H1 (cell line): ENCODE results near the gene DLG1. TPM values are rescaled to one million over a fixed set of nuclear protein-coding genes. Genes with fewer than 3 reads are reported as not detected.

Experiments
- ATF2 ChIP-seq: IDR thresholded peaks from 2 replicates; pipeline ENCODE4 v1.6.1; 2012; ENCODE audit warnings: low read length, inconsistent platforms
- CEBPB ChIP-seq: IDR thresholded peaks from 2 replicates; pipeline ENCODE4 v1.6.1; 2012; ENCODE audit warnings: low read depth, low read length
- CTCF ChIP-seq, 3 experiments: IDR thresholded peaks; 1 replicate in 2 of 3; 2 replicates in 1 of 3; pipeline versions ENCODE4 v1.5.1 to v1.6.1; 2011; ENCODE audit warnings: low read length in 3 of 3, mild to moderate bottlenecking in 3 of 3, inconsistent platforms in 2 of 3, low read depth in 1 of 3, moderate library complexity in 1 of 3; ENCODE audit not compliant: insufficient read depth in 1 of 3; ENCODE audit errors: control extremely low read depth in 1 of 3
- FOSL1 ChIP-seq: IDR thresholded peaks from 2 replicates; pipeline ENCODE4 v1.6.1; 2011; ENCODE audit warnings: mild to moderate bottlenecking, low read depth, low read length, moderate library complexity; ENCODE audit not compliant: insufficient read depth
- GTF2F1 ChIP-seq: IDR thresholded peaks from 2 replicates; pipeline ENCODE4 v1.6.1; 2012; ENCODE audit warnings: low read depth, low read length, improper control_type of control experiment, borderline replicate concordance
- NANOG ChIP-seq: IDR thresholded peaks from 2 replicates; pipeline ENCODE4 v1.6.1; 2011; ENCODE audit warnings: low read length, low read depth, mild to moderate bottlenecking, inconsistent platforms; ENCODE audit not compliant: insufficient read depth, poor library complexity, severe bottlenecking
- polyA plus RNA-seq, 7 experiments: library from polyadenylated mRNA; depleted of rRNA in 3 of 7; stranded (reverse) in 5 of 7; unstranded in 2 of 7; fragments of >200 nt in 5 of 7; fragments of 200-250 nt in 2 of 7; gene quantifications; 1 replicate in 5 of 7; 2 replicates in 1 of 7; 4 replicates in 1 of 7; pipeline versions ENCODE4 v1.2.1 to v1.2.3, GENCODE V29; 2011 to 2013; ENCODE audit warnings: missing spikeins in 2 of 7, mixed read lengths in 2 of 7
- total RNA-seq: library from RNA; stranded (reverse); fragmentation: NEBNext Ultra II Directional; extraction: Animal tissue kit (Norgen Biotek cat#: 25700); gene quantifications from 2 replicates; pipeline ENCODE4 v1.2.1, GENCODE V29; 2021

The DLG1 gene
- total and polyA plus RNA-seq, 2 of the 8 experiments (the other 6 are each of a cell fraction or from before 2014, with no cell fraction given) = 13.4 to 78.8 TPM

- TF ChIP-seq CTCF (IDR thresholded peaks at IDR 0.05; ENCODE audit: control extremely low read depth in 1 of 3, insufficient read depth in 1 of 3, low read depth in 1 of 3, low read length in 3 of 3) (no peak), FOSL1 (no peak), CEBPB (no peak), GTF2F1 (no peak), ATF2 (no peak), NANOG (no peak)
These were observed 12.9 kb downstream of the DLG1 start (continued) for GRCh38 chr3:197285557-197285956.
